ENCODE measurements around the gene KCNK4. TPM values are rescaled to one million over a fixed set of nuclear protein-coding genes. Genes with fewer than 3 reads are reported as not detected.

The KCNK4 gene
- total and polyA plus RNA-seq, 2 of the 13 experiments (the other 11 are each of a cell fraction or from before 2014, with no cell fraction given), result not detected

DNA sequence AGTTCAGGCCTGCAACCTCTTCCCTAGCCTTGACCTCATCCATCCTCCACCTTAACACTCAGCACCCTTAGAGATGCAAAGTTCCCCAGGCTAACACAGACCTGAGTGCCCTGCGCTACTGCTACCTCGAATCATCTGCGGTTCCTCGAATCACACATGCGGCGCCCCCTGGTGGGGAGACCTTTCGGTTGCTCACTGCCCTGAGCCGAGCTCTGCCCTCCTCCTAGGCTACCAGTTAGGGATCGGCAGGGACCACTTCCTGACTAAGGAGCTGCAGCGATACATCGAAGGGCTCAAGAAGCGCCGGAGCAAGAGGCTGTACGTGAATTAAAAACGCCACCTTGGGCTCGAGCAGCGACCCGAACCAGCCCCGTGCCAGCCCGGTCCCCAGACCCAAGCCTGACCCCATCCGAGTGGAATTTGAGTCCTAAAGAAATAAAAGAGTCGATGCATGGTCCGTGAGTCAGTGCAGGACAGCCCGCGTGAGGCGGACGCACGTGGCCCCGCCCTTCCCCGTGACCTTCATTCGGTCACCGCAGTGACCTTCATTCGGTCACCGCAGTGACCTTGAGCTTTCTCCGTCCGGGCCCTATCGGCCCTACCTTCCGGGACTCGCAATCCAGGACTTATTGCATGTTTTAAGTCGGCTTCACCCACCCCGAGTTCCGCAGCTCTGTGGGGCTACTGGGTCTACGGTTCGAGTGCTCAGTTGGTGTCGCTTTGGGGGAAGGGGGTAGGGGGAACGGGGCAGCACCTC is 13.4 kb downstream of the KCNK4 start (continued):
- TF ChIP-seq PHF8 (CRISPR knock-in tag; IDR thresholded peaks at IDR 0.05) (peak; percentile 69), MTA3 (CRISPR knock-in tag; IDR thresholded peaks at IDR 0.05) (no peak), KLF6 (CRISPR knock-in tag; IDR thresholded peaks at IDR 0.05) (0 out of 2 replicates have a peak, but pooled peaks have one; percentile 26), MAFK (conservative IDR thresholded peaks at IDR 0.05 in 1 of 2, IDR thresholded peaks at IDR 0.05 in 1 of 2; ENCODE audit: low read length in 2 of 2) (no peak), MEIS2 (CRISPR knock-in tag; IDR thresholded peaks at IDR 0.05) (0 out of 2 replicates have a peak, but pooled peaks have one; percentile 21), ZNF451 (CRISPR knock-in tag; IDR thresholded peaks at IDR 0.05) (no peak), MIER2 (CRISPR knock-in tag; IDR thresholded peaks at IDR 0.05) (no peak), XRCC5 (optimal IDR thresholded peaks at IDR 0.05; ENCODE audit: low read length) (peak; percentile 89), ZNF660 (CRISPR knock-in tag; IDR thresholded peaks at IDR 0.05; ENCODE audit: borderline replicate concordance, low read depth) (no peak), IKZF1 (IDR thresholded peaks at IDR 0.05) (no peak), ZNF264 (CRISPR knock-in tag; IDR thresholded peaks at IDR 0.05) (peak; percentile 74), ZNF816 (CRISPR knock-in tag; IDR thresholded peaks at IDR 0.05; ENCODE audit: borderline replicate concordance) (0 out of 2 replicates have a peak, but pooled peaks have one; percentile 32), SMAD3 (CRISPR knock-in tag; IDR thresholded peaks at IDR 0.05) (0 out of 2 replicates have a peak, but pooled peaks have one; percentile 11), GATA4 (IDR thresholded peaks at IDR 0.05; ENCODE audit: borderline replicate concordance, low read depth) (no peak), ZNF709 (CRISPR knock-in tag; IDR thresholded peaks at IDR 0.05) (peak; percentile 49; the same call in 1 of the 2 replicates)
- TF ChIP-seq, protein P1, sequence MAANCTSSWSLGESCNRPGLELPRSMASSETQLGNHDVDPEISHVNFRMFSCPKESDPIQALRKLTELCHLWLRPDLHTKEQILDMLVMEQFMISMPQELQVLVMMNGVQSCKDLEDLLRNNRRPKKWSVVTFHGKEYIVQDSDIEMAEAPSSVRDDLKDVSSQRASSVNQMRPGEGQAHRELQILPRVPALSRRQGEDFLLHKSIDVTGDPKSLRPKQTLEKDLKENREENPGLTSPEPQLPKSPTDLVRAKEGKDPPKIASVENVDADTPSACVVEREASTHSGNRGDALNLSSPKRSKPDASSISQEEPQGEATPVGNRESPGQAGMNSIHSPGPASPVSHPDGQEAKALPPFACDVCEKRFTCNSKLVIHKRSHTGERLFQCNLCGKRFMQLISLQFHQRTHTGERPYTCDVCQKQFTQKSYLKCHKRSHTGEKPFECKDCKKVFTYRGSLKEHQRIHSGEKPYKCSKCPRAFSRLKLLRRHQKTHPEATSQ (CRISPR knock-in tag; IDR thresholded peaks at IDR 0.05; ENCODE audit: borderline replicate concordance), result no peak
- TF ChIP-seq, protein P2, sequence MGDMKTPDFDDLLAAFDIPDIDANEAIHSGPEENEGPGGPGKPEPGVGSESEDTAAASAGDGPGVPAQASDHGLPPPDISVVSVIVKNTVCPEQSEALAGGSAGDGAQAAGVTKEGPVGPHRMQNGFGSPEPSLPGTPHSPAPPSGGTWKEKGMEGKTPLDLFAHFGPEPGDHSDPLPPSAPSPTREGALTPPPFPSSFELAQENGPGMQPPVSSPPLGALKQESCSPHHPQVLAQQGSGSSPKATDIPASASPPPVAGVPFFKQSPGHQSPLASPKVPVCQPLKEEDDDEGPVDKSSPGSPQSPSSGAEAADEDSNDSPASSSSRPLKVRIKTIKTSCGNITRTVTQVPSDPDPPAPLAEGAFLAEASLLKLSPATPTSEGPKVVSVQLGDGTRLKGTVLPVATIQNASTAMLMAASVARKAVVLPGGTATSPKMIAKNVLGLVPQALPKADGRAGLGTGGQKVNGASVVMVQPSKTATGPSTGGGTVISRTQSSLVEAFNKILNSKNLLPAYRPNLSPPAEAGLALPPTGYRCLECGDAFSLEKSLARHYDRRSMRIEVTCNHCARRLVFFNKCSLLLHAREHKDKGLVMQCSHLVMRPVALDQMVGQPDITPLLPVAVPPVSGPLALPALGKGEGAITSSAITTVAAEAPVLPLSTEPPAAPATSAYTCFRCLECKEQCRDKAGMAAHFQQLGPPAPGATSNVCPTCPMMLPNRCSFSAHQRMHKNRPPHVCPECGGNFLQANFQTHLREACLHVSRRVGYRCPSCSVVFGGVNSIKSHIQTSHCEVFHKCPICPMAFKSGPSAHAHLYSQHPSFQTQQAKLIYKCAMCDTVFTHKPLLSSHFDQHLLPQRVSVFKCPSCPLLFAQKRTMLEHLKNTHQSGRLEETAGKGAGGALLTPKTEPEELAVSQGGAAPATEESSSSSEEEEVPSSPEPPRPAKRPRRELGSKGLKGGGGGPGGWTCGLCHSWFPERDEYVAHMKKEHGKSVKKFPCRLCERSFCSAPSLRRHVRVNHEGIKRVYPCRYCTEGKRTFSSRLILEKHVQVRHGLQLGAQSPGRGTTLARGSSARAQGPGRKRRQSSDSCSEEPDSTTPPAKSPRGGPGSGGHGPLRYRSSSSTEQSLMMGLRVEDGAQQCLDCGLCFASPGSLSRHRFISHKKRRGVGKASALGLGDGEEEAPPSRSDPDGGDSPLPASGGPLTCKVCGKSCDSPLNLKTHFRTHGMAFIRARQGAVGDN (CRISPR knock-in tag; IDR thresholded peaks at IDR 0.05), result peak; percentile 84
- TF ChIP-seq, protein P3, sequence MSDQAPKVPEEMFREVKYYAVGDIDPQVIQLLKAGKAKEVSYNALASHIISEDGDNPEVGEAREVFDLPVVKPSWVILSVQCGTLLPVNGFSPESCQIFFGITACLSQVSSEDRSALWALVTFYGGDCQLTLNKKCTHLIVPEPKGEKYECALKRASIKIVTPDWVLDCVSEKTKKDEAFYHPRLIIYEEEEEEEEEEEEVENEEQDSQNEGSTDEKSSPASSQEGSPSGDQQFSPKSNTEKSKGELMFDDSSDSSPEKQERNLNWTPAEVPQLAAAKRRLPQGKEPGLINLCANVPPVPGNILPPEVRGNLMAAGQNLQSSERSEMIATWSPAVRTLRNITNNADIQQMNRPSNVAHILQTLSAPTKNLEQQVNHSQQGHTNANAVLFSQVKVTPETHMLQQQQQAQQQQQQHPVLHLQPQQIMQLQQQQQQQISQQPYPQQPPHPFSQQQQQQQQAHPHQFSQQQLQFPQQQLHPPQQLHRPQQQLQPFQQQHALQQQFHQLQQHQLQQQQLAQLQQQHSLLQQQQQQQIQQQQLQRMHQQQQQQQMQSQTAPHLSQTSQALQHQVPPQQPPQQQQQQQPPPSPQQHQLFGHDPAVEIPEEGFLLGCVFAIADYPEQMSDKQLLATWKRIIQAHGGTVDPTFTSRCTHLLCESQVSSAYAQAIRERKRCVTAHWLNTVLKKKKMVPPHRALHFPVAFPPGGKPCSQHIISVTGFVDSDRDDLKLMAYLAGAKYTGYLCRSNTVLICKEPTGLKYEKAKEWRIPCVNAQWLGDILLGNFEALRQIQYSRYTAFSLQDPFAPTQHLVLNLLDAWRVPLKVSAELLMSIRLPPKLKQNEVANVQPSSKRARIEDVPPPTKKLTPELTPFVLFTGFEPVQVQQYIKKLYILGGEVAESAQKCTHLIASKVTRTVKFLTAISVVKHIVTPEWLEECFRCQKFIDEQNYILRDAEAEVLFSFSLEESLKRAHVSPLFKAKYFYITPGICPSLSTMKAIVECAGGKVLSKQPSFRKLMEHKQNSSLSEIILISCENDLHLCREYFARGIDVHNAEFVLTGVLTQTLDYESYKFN (CRISPR knock-in tag; conservative IDR thresholded peaks at IDR 0.05), result 0 out of 2 replicates have a peak, but pooled peaks have one; percentile 19
- TF ChIP-seq, protein P4, sequence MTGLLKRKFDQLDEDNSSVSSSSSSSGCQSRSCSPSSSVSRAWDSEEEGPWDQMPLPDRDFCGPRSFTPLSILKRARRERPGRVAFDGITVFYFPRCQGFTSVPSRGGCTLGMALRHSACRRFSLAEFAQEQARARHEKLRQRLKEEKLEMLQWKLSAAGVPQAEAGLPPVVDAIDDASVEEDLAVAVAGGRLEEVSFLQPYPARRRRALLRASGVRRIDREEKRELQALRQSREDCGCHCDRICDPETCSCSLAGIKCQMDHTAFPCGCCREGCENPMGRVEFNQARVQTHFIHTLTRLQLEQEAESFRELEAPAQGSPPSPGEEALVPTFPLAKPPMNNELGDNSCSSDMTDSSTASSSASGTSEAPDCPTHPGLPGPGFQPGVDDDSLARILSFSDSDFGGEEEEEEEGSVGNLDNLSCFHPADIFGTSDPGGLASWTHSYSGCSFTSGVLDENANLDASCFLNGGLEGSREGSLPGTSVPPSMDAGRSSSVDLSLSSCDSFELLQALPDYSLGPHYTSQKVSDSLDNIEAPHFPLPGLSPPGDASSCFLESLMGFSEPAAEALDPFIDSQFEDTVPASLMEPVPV (CRISPR knock-in tag; IDR thresholded peaks at IDR 0.05), result peak; percentile 61; the same call in 1 of the 2 replicates

Measured in HepG2 (cell line).